ENCODE results near the gene SERINC1. TPM values are rescaled to one million over a fixed set of nuclear protein-coding genes. Genes with fewer than 3 reads are reported as not detected.
A peak's percentile ranks its signal among the peaks of the same experiment; 100 is the strongest.

Gene SERINC1
- total and polyA plus RNA-seq, 9 of the 15 experiments (the other 6 are each of a cell fraction or from before 2014, with no cell fraction given), result 28.8 to 64.6 (median 39.7) TPM

DNA sequence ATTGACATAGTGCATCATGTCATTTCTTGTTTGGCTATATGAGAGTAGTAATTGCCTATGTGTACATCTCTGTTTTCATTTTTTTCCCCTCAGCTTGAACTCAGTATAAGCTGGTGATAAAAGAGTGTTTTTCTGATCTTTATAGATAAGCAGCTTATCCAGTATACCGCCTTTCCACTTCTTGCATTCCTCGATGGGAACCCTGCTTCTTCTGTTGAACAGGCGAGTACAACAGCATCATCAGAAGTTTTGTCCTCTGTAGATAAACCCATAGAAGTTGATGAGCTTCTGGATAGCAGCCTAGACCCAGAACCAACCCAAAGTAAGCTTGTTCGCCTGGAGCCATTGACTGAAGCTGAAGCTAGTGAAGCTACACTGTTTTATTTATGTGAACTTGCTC lies 39.8 kb downstream of the SERINC1 start (continued):
- TF ChIP-seq MEF2D (tag; conservative IDR thresholded peaks at IDR 0.05; ENCODE audit: low read depth) (no peak), ZKSCAN1 (IDR thresholded peaks at IDR 0.05; ENCODE audit: low read depth, low read length) (no peak), NCOR1 (IDR thresholded peaks at IDR 0.05) (0 out of 2 replicates have a peak, but pooled peaks have one; percentile 39), SRSF1 (IDR thresholded peaks at IDR 0.05; ENCODE audit: low read depth, low read length) (no peak), ZFP91 (CRISPR knock-in tag; IDR thresholded peaks at IDR 0.05) (no peak), E2F8 (IDR thresholded peaks at IDR 0.05; ENCODE audit: low read depth, partially characterized antibody) (no peak), SNIP1 (IDR thresholded peaks at IDR 0.05; ENCODE audit: low read depth) (no peak), ZNF785 (CRISPR knock-in tag; IDR thresholded peaks at IDR 0.05) (no peak), GTF2F1 (IDR thresholded peaks at IDR 0.05; ENCODE audit: low read depth, low read length) (no peak), SRSF3 (IDR thresholded peaks at IDR 0.05; ENCODE audit: insufficient read depth, low read length) (no peak)
